Calu3 (cell line): Measurements from ENCODE around the gene FUT9. TPM values are rescaled to one million over a fixed set of nuclear protein-coding genes. Genes with fewer than 3 reads are reported as not detected.

Experiments used
- BruUV-seq: library from RNA; stranded (reverse); fragments of 400-500 nt; replicated peaks from 2 replicates; lab custom pipeline; 2021; lab: Mats Ljungman, UMichigan
- CTCF ChIA-PET: fragments of 300-600 bp; sonication (Branson Sonifier 250); formaldehyde crosslinking; loops from one replicate; lab custom pipeline; 2022; ENCODE audit warnings: antibody characterized with exemption; lab: Charles Lee
- DNase-seq: peaks from one replicate; pipeline ENCODE4 v3.0.0; 2022
- H3K27ac Mint-ChIP-seq: one replicate; pipeline ENCODE4 v1.8.0; 2022; ENCODE audit warnings: mixed read lengths; ENCODE audit not compliant: unreplicated experiment
- H3K27me3 Mint-ChIP-seq: one replicate; pipeline ENCODE4 v1.8.0; 2022; ENCODE audit warnings: mixed read lengths; ENCODE audit not compliant: unreplicated experiment
- H3K36me3 Mint-ChIP-seq: one replicate; pipeline ENCODE4 v1.8.0; 2022; ENCODE audit warnings: mild to moderate bottlenecking, moderate library complexity, mixed read lengths; ENCODE audit not compliant: insufficient read depth, unreplicated experiment
- H3K4me1 Mint-ChIP-seq: one replicate; pipeline ENCODE4 v1.8.0; 2022; ENCODE audit warnings: mild to moderate bottlenecking, low read depth, mixed read lengths; ENCODE audit not compliant: unreplicated experiment
- H3K4me3 Mint-ChIP-seq: one replicate; pipeline ENCODE4 v1.8.0; 2022; ENCODE audit warnings: mild to moderate bottlenecking, low read depth, moderate library complexity, mixed read lengths; ENCODE audit not compliant: unreplicated experiment
- H3K9me3 Mint-ChIP-seq: one replicate; pipeline ENCODE4 v1.8.0; 2022; ENCODE audit warnings: low read depth, mixed read lengths; ENCODE audit not compliant: unreplicated experiment
- intact Hi-C: fragments of 100-400 bp; cut with micrococcal nuclease; formaldehyde crosslinking; loops from one replicate; pipeline ENCODE4 v1.10.0; 2022; ENCODE audit not compliant: unreplicated experiment
- total RNA-seq: library from RNA; stranded (reverse); gene quantifications from 2 replicates; pipeline ENCODE4 v1.2.3, GENCODE V29; 2022
- TF ChIP-seq, protein P1 (sequence below): fragments of 200-600 bp; IDR thresholded peaks from one replicate; pipeline ENCODE4 v1.8.0; 2022; ENCODE audit warnings: antibody characterized with exemption; ENCODE audit not compliant: unreplicated experiment

Gene FUT9
- total RNA-seq, 1 experiment from 2014 or later: 1.9 TPM

DNA sequence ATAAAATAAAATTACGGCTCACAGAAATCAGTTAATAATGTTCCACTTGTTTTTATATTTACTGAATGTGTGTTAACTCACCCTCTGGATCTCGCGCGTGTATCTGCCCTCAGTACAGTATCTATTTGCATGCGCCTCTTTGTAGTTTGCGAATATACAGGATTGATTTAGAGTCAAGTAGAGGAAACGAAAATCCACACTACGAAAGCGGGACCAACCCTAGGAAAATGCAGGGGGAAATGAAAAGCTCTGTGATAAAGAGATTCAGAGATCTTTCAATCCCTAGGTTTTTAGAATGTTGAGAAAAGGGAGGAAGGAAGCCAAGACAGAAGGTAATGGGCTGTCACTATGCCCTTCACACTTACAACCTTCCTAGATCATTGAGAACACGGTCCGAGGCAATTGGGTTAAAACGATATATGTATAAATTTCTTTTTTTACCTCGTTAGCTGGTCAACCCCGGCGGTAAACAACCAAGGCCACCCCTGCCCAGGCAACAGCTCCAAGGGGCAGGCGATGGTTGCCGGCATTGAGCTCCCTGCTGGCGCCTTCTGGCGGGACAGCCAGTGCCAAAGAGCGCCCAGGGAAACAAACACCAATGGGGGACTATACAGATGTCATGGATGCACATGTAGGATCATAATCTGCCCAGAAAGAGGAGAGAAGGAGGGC lies 792 bp upstream of the FUT9 start:
- H3K27ac Mint-ChIP-seq: no peak overlapping the region
- peak overlapping the region; percentile 72 for H3K4me3 Mint-ChIP-seq
- TF ChIP-seq, protein P1, sequence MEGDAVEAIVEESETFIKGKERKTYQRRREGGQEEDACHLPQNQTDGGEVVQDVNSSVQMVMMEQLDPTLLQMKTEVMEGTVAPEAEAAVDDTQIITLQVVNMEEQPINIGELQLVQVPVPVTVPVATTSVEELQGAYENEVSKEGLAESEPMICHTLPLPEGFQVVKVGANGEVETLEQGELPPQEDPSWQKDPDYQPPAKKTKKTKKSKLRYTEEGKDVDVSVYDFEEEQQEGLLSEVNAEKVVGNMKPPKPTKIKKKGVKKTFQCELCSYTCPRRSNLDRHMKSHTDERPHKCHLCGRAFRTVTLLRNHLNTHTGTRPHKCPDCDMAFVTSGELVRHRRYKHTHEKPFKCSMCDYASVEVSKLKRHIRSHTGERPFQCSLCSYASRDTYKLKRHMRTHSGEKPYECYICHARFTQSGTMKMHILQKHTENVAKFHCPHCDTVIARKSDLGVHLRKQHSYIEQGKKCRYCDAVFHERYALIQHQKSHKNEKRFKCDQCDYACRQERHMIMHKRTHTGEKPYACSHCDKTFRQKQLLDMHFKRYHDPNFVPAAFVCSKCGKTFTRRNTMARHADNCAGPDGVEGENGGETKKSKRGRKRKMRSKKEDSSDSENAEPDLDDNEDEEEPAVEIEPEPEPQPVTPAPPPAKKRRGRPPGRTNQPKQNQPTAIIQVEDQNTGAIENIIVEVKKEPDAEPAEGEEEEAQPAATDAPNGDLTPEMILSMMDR: no peak
- DNase-seq: peak; percentile 22
- H3K27me3 Mint-ChIP-seq: no peaks in the 10 kb centered on the region
- BruUV-seq: no TSS peak
- H3K9me3 Mint-ChIP-seq: no peaks in the 10 kb centered on the region
- CTCF ChIA-PET: interaction anchor here (0.5 kb wide), 1 partner anchor 73 kb away, joined by 3 read pairs; no protein-coding TSS in a partner anchor
- no peaks in the 10 kb centered on the region for H3K4me1 Mint-ChIP-seq
- peaks cover 17% of the 10 kb centered on the region for H3K36me3 Mint-ChIP-seq
- intact Hi-C loops: loop anchor here (5.0 kb wide), 1 partner anchor 583 kb away; no protein-coding TSS in a partner anchor

DNA sequence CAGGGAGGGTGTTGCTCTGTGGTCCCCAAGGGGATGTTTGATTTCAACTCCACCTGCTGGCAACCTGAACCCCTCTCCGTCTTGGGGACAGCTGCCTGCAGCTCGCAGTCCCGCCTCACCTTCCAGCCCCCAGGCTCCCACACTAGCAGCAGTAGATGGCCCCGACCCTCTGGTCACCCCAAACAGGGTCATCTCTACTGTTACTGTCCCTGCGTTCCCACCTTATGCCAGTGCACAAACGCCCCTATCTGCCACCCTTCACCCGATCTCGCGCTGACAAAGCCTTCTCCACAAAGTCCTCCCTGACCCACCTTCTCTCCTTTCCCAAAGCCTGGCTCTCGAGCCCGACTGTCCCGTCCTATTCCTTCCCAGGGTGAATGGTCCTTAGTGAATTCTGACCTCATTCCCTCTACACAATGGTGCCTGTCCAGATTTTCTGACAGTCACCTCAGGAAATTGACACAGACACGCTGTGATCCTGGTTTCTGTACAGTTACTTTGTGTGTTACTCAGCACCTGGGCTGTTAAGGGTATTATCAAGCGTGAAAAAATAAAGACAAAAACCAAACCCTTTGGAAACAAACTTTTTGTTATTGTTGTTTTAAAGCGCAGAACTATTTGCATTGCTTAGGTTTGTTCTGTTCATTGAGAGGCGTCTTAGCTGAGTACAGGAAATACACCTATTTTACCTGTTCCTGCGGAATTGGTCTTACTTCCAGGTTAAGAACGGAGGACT lies 728 bp downstream of the FUT9 start:
- peak overlapping the region; percentile 60 for H3K27ac Mint-ChIP-seq
- CTCF ChIA-PET: interaction anchor here (0.5 to 0.6 kb wide), 3 partner anchors 211 to 1410 kb away, joined by 3 to 8 read pairs (median 3); no protein-coding TSS in a partner anchor
- TF ChIP-seq, protein P1: no peak
- H3K4me3 Mint-ChIP-seq: peak overlapping the region; percentile 72
- intact Hi-C loops: loop anchor here (5.0 kb wide), 1 partner anchor 584 kb away; no protein-coding TSS in a partner anchor
- no TSS peak for BruUV-seq
- H3K27me3 Mint-ChIP-seq: no peaks in the 10 kb centered on the region
- peaks cover 2% of the 10 kb centered on the region for H3K9me3 Mint-ChIP-seq
- H3K36me3 Mint-ChIP-seq: peaks cover 17% of the 10 kb centered on the region
- DNase-seq: no peak
- no peaks in the 10 kb centered on the region for H3K4me1 Mint-ChIP-seq

DNA sequence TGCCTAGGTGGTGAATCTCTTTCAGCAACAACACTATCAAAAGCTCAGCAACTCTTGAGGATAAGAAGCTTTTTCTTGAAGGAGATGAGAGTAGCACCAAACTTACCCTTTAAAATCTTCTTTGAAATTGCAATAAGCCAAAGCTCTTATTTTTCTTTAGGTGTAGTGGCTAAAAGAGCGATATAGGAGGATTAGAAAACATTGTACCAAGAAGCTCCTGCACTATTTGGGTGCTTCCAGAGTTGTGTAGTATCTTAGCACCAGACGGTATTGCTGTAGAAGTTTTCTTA lies 1.2 kb downstream of the FUT9 start:
- no peak overlapping the region for H3K27ac Mint-ChIP-seq
- DNase-seq: no peak
- peaks cover 2% of the 10 kb centered on the region for H3K9me3 Mint-ChIP-seq
- no TSS peak for BruUV-seq
- no peaks in the 10 kb centered on the region for H3K27me3 Mint-ChIP-seq
- TF ChIP-seq, protein P1: no peak
- CTCF ChIA-PET: no interaction called here
- peaks cover 17% of the 10 kb centered on the region for H3K36me3 Mint-ChIP-seq
- peak overlapping the region; percentile 72 for H3K4me3 Mint-ChIP-seq
- intact Hi-C loops: loop anchor here (5.0 kb wide), 1 partner anchor 585 kb away; no protein-coding TSS in a partner anchor
- no peaks in the 10 kb centered on the region for H3K4me1 Mint-ChIP-seq

DNA sequence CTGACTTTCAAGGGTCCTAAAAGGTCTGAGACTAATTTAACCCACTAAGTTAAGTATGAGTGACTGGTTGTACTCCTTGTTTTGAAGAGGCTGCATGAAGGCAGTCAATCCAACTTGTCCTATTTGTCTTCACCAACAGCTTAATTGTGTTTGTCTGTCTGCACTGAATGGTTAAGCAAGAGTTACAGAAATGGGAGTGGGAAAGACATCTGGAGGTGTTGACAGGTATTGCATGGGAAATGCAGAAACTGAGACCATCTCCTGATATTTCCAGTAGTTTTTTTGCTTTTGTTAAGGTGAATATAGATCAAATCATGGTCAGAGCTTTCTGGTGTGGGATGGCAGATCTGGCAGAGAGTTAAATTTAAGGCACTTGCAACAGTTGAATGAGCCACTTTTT lies 6.5 kb downstream of the FUT9 start:
- no TSS peak for BruUV-seq
- Mint-ChIP-seq H3K4me3 (no peak overlapping the region), H3K4me1 (no peaks in the 10 kb centered on the region), H3K9me3 (peaks cover 2% of the 10 kb centered on the region), H3K36me3 (no peaks in the 10 kb centered on the region), H3K27me3 (no peaks in the 10 kb centered on the region), H3K27ac (no peak overlapping the region)
- CTCF ChIA-PET: no interaction called here
- no peak for DNase-seq
- intact Hi-C loops: no loop called here
- TF ChIP-seq, protein P1: no peak
